B cell (primary cell): ENCODE measurements around the gene LIPC. TPM values are rescaled to one million over a fixed set of nuclear protein-coding genes. Genes with fewer than 3 reads are reported as not detected.

Experiments
- ATAC-seq: fragments of 200-7000 bp; cut with Tn5 transposase; one replicate; pipeline ENCODE4 v1.10.0; 2021; ENCODE audit warnings: low read depth, mild to moderate bottlenecking, moderate number of reproducible peaks, moderate library complexity
- CTCF ChIA-PET: fragments of 350-600 bp; sonication (Branson Sonifier 250); formaldehyde crosslinking; loops from one replicate; lab custom pipeline; 2021; ENCODE audit warnings: antibody characterized with exemption, inconsistent platforms; lab: Charles Lee
- POLR2A ChIA-PET: fragments of 350-600 bp; sonication (Branson Sonifier 250); formaldehyde crosslinking; loops from one replicate; lab custom pipeline; 2021; ENCODE audit warnings: antibody characterized with exemption; lab: Charles Lee
- DNase-seq: peaks from one replicate; pipeline ENCODE4 v3.0.0; 2013
- H2AFZ ChIP-seq: 2 replicates; pipeline ENCODE4 v1.6.1; 2012; ENCODE audit warnings: mild to moderate bottlenecking, low read depth, low read length; ENCODE audit not compliant: insufficient read depth, poor library complexity, severe bottlenecking
- H3K27ac ChIP-seq, 2 donors: 1 replicate in 1 of 2; 2 replicates in 1 of 2; pipeline ENCODE4 v1.5.1; 2012 to 2013; ENCODE audit warnings: low read length in 2 of 2, mild to moderate bottlenecking in 2 of 2, moderate library complexity in 1 of 2
- H3K27me3 ChIP-seq, 4 experiments: fragments of 200-600 bp in 1 of 4; sonication (generic) in 1 of 4; replicated peaks in 1 of 4; 1 replicate in 2 of 4; 2 replicates in 2 of 4; pipeline versions ENCODE4 v1.6.1 to v1.7.0; 2013 to 2016; ENCODE audit warnings: low read length in 3 of 4, mild to moderate bottlenecking in 2 of 4, mixed read lengths in 1 of 4, moderate library complexity in 1 of 4; ENCODE audit not compliant: insufficient read depth in 4 of 4, control insufficient read depth in 3 of 4; ENCODE audit errors: control extremely low read depth in 1 of 4
- H3K36me3 ChIP-seq, 2 experiments: replicated peaks in 1 of 2; 1 replicate in 1 of 2; 2 replicates in 1 of 2; pipeline versions ENCODE4 v1.6.1 to v1.7.1; 2013; ENCODE audit warnings: low read length in 1 of 2; ENCODE audit not compliant: insufficient read depth in 2 of 2, control insufficient read depth in 1 of 2; ENCODE audit errors: control extremely low read depth in 1 of 2, extremely low read depth in 1 of 2
- H3K4me1 ChIP-seq, 2 donors: fragments of 200-600 bp in 1 of 2; sonication (generic) in 1 of 2; 1 replicate in 1 of 2; 2 replicates in 1 of 2; pipeline versions ENCODE4 v1.5.1 to v1.6.1; 2013 to 2017; ENCODE audit warnings: low read length in 2 of 2; ENCODE audit not compliant: control insufficient read depth in 2 of 2, insufficient read depth in 2 of 2
- H3K4me2 ChIP-seq: replicated peaks from 2 replicates; pipeline ENCODE3; 2012; ENCODE audit warnings: mild to moderate bottlenecking, low read depth, low read length; ENCODE audit not compliant: poor library complexity, severe bottlenecking
- H3K4me3 ChIP-seq, 5 experiments: fragments of 200-600 bp in 1 of 5; sonication (generic) in 1 of 5; 1 replicate in 3 of 5; 2 replicates in 2 of 5; pipeline versions ENCODE4 v1.5.1 to v1.7.0; 2011 to 2016; ENCODE audit warnings: low read length in 4 of 5, mild to moderate bottlenecking in 4 of 5, low read depth in 2 of 5, control low read depth in 1 of 5, moderate library complexity in 1 of 5; ENCODE audit not compliant: insufficient read depth in 1 of 5; ENCODE audit errors: control extremely low read depth in 1 of 5, extremely low read depth in 1 of 5
- H3K79me2 ChIP-seq: fragments of 200-600 bp; sonication (generic); one replicate; pipeline ENCODE4 v1.6.0; 2016; ENCODE audit warnings: low read length; ENCODE audit not compliant: control insufficient read depth, insufficient read depth
- H3K9ac ChIP-seq: fragments of 200-600 bp; sonication (generic); 2 replicates; pipeline ENCODE4 v1.6.1; 2017; ENCODE audit warnings: mild to moderate bottlenecking, low read length, moderate library complexity
- H3K9me3 ChIP-seq, 3 donors: one replicate each; pipeline versions ENCODE4 v1.6.1 to v1.7.1; 2013; ENCODE audit warnings: low read length in 2 of 3; ENCODE audit not compliant: control insufficient read depth in 2 of 3, insufficient read depth in 1 of 3; ENCODE audit errors: control extremely low read depth in 1 of 3
- H4K20me1 ChIP-seq: 2 replicates; pipeline ENCODE4 v1.6.0; 2012; ENCODE audit warnings: mild to moderate bottlenecking, low read length; ENCODE audit not compliant: insufficient read depth, control insufficient read depth, poor library complexity, severe bottlenecking
- H3K27ac Mint-ChIP-seq: one replicate; pipeline ENCODE4 v1.8.0; 2021; ENCODE audit warnings: mixed read lengths
- H3K27me3 Mint-ChIP-seq: one replicate; pipeline ENCODE4 v1.8.0; 2021; ENCODE audit warnings: mixed read lengths
- H3K4me1 Mint-ChIP-seq: one replicate; pipeline ENCODE4 v1.8.0; 2021; ENCODE audit warnings: mixed read lengths
- H3K4me3 Mint-ChIP-seq: one replicate; pipeline ENCODE4 v1.8.0; 2021; ENCODE audit warnings: mixed read lengths
- H3K9me3 Mint-ChIP-seq: one replicate; pipeline ENCODE4 v1.8.0; 2022; ENCODE audit warnings: mixed read lengths; ENCODE audit not compliant: insufficient read depth
- EZH2 ChIP-seq: IDR thresholded peaks from 2 replicates; pipeline ENCODE4 v1.6.1; 2012; ENCODE audit warnings: borderline replicate concordance, low read depth, mild to moderate bottlenecking, moderate library complexity, low read length; ENCODE audit not compliant: insufficient read depth, poor library complexity, severe bottlenecking
- WGBS: methylation state at CpG from one replicate; pipeline ENCODE4 v1.1.5; 2013; ENCODE audit warnings: missing lambda C conversion rate; ENCODE audit not compliant: insufficient coverage; 5-methylcytosine and 5-hydroxymethylcytosine counted together
- intact Hi-C: fragments of 100-400 bp; cut with micrococcal nuclease; formaldehyde crosslinking; loops from one replicate; pipeline ENCODE4 v1.10.0; 2022
- polyA plus RNA-seq: library from polyadenylated mRNA; depleted of rRNA; stranded (reverse); fragments of >200 nt; gene quantifications from 2 replicates; pipeline ENCODE4 v1.2.3, GENCODE V29; 2012
- total RNA-seq, 2 donors: library from RNA; stranded (reverse); fragments of 120-200 nt in 1 of 2; gene quantifications; 1 replicate in 1 of 2; 2 replicates in 1 of 2; pipeline versions ENCODE4 v1.2.3 to v1.2.4, GENCODE V29; 2013 to 2022
- TF ChIP-seq, protein P1 (sequence below): fragments of 200-600 bp; IDR thresholded peaks from one replicate; pipeline ENCODE4 v1.8.0; 2022; ENCODE audit warnings: antibody characterized with exemption, mild to moderate bottlenecking

Gene LIPC
- total and polyA plus RNA-seq, 2 donors (not counting 1 experiment from before 2014, with no cell fraction given) = not detected

GRCh38 chr15:58541410-58542087 lies 109.8 kb downstream of the LIPC start:
- H3K27me3 Mint-ChIP-seq = peaks cover 10% of the 10 kb centered on the region

DNA sequence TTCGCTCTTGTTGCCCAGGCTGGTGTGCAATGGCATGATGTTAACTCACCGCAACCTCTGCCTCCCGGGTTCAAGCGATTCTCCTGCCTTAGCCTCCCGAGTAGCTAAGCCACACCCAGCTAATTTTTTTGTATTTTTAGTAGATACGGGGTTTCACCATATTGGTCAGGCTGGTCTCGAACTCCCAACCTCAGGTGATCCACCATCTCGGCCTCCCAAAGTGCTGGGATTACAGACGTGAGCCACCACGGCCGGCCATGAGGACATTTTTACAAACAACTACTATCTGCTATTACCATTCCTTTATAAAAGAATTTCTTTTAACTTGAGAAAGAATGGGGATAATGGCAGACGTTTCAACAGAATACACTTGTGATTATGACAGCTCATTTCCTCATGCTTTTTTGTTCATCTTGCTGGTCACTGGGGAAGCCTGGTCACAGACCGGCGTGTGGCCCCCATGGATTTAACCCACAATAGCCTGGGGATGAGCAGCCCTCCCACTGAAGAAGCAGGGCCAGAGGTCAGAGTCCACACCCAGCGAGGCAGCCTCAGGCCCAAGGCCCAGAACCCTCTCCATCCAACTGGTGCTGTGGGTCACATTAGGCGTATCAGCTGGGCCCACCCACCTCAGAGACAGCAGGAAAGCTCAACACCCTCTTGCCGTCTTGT lies 112.0 kb downstream of the LIPC start:
- WGBS = 89% methylated on average over 12 of the region's 17 CpGs
- Histone ChIP-seq H3K27ac (no peak overlapping the region), H3K4me2 (no peak overlapping the region), H3K9me3 (no peaks in the 10 kb centered on the region), H3K9ac (no peak overlapping the region), H3K4me3 (no peak overlapping the region), H3K4me1 (no peaks in the 10 kb centered on the region), H3K27me3 (no peaks in the 10 kb centered on the region), H4K20me1 (no peaks in the 10 kb centered on the region), H2AFZ (no peak overlapping the region), H3K79me2 (no peaks in the 10 kb centered on the region), H3K36me3 (no peaks in the 10 kb centered on the region)
- H3K4me3 Mint-ChIP-seq = no peak overlapping the region
- no peak overlapping the region for H3K27ac Mint-ChIP-seq
- H3K4me1 Mint-ChIP-seq = no peaks in the 10 kb centered on the region
- intact Hi-C loops = no loop called here
- TF ChIP-seq, protein P1, sequence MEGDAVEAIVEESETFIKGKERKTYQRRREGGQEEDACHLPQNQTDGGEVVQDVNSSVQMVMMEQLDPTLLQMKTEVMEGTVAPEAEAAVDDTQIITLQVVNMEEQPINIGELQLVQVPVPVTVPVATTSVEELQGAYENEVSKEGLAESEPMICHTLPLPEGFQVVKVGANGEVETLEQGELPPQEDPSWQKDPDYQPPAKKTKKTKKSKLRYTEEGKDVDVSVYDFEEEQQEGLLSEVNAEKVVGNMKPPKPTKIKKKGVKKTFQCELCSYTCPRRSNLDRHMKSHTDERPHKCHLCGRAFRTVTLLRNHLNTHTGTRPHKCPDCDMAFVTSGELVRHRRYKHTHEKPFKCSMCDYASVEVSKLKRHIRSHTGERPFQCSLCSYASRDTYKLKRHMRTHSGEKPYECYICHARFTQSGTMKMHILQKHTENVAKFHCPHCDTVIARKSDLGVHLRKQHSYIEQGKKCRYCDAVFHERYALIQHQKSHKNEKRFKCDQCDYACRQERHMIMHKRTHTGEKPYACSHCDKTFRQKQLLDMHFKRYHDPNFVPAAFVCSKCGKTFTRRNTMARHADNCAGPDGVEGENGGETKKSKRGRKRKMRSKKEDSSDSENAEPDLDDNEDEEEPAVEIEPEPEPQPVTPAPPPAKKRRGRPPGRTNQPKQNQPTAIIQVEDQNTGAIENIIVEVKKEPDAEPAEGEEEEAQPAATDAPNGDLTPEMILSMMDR = no peak
- no peak for TF ChIP-seq EZH2
- H3K9me3 Mint-ChIP-seq = no peaks in the 10 kb centered on the region
- ATAC-seq (no peak), DNase-seq (no peak)
- ChIA-PET POLR2A (no interaction called here), CTCF (no interaction called here)
- H3K27me3 Mint-ChIP-seq = peaks cover 10% of the 10 kb centered on the region

More at GRCh38 chr15:58541410-58542087, 109.8 kb downstream of the LIPC start:
- no peak overlapping the region for H3K27ac Mint-ChIP-seq
- intact Hi-C loops = no loop called here
- ATAC-seq (no peak), DNase-seq (no peak)
- POLR2A ChIA-PET = no interaction called here
- 97% methylated on average over 16 of the region's 22 CpGs for WGBS
- Histone ChIP-seq H3K4me1 (no peaks in the 10 kb centered on the region), H3K79me2 (no peaks in the 10 kb centered on the region), H3K4me3 (no peak overlapping the region), H3K27ac (no peak overlapping the region), H3K9me3 (no peaks in the 10 kb centered on the region), H2AFZ (no peak overlapping the region), H3K9ac (no peak overlapping the region), H3K36me3 (no peaks in the 10 kb centered on the region), H4K20me1 (no peaks in the 10 kb centered on the region), H3K4me2 (no peak overlapping the region), H3K27me3 (no peaks in the 10 kb centered on the region)
- H3K4me3 Mint-ChIP-seq = no peak overlapping the region
- no peaks in the 10 kb centered on the region for H3K4me1 Mint-ChIP-seq
- CTCF ChIA-PET = no interaction called here
- TF ChIP-seq, protein P1 = no peak
- no peak for TF ChIP-seq EZH2
- no peaks in the 10 kb centered on the region for H3K9me3 Mint-ChIP-seq
